Vagina (tissue), 2 donors: ENCODE data around the gene BMPR1A. TPM values are rescaled to one million over a fixed set of nuclear protein-coding genes. Genes with fewer than 3 reads are reported as not detected.

ENCODE experiments used
- DNase-seq, 2 donors: peaks; one replicate each; pipeline ENCODE4 v3.0.0-alpha.2; 2017; ENCODE audit errors: extremely low spot score in 2 of 2
- H3K27ac ChIP-seq: fragments of 200-600 bp; sonication (generic); one replicate; pipeline ENCODE4 v1.5.1; 2019
- H3K27me3 ChIP-seq: fragments of 200-600 bp; sonication (generic); one replicate; pipeline ENCODE4 v1.5.1; 2019
- H3K36me3 ChIP-seq, 2 donors: fragments of 200-600 bp; sonication (generic); one replicate each; pipeline ENCODE4 v1.5.1; 2017 to 2019
- H3K4me1 ChIP-seq: fragments of 200-600 bp; sonication (generic); one replicate; pipeline ENCODE4 v1.5.1; 2019
- H3K4me3 ChIP-seq, 2 donors: fragments of 200-600 bp; sonication (generic); 1 replicate in 1 of 2; 2 replicates in 1 of 2; pipeline ENCODE4 v1.5.1; 2016 to 2019
- H3K9me3 ChIP-seq: fragments of 200-600 bp; sonication (generic); one replicate; pipeline ENCODE4 v1.5.1; 2019
- POLR2A ChIP-seq, 2 donors: fragments of 450-650 bp; IDR thresholded peaks; one replicate each; pipeline ENCODE4 v1.6.1; 2017; ENCODE audit warnings: antibody characterized with exemption in 2 of 2, mild to moderate bottlenecking in 2 of 2, moderate library complexity in 2 of 2
- POLR2AphosphoS5 ChIP-seq, 2 donors: sonication (generic); formaldehyde crosslinking; IDR thresholded peaks; one replicate each; pipeline ENCODE4 v1.9.0; 2017; ENCODE audit warnings: antibody characterized with exemption in 2 of 2, mild to moderate bottlenecking in 2 of 2, low read depth in 1 of 2; ENCODE audit not compliant: insufficient read depth in 1 of 2
- intact Hi-C: fragments of 100-400 bp; cut with DNase I; formaldehyde crosslinking; loops from one replicate; pipeline ENCODE4 v1.15.1; 2023
- total RNA-seq: library from RNA; depleted of rRNA; stranded (reverse); fragments of >200 nt; gene quantifications from one replicate; pipeline ENCODE4 v1.2.3, GENCODE V29; 2016
- TF ChIP-seq, protein P1 (sequence below), 3 experiments: fragments of 450-650 bp in 2 of 3; fragments of 200-600 bp in 1 of 3; sonication (generic) in 1 of 3; IDR thresholded peaks; one replicate each; pipeline ENCODE4 v1.5.1; 2017 to 2019; ENCODE audit warnings: antibody characterized with exemption in 3 of 3, mild to moderate bottlenecking in 2 of 3, moderate library complexity in 2 of 3

BMPR1A gene
- total RNA-seq, 1 donor from 2014 or later = 33.1 TPM

DNA sequence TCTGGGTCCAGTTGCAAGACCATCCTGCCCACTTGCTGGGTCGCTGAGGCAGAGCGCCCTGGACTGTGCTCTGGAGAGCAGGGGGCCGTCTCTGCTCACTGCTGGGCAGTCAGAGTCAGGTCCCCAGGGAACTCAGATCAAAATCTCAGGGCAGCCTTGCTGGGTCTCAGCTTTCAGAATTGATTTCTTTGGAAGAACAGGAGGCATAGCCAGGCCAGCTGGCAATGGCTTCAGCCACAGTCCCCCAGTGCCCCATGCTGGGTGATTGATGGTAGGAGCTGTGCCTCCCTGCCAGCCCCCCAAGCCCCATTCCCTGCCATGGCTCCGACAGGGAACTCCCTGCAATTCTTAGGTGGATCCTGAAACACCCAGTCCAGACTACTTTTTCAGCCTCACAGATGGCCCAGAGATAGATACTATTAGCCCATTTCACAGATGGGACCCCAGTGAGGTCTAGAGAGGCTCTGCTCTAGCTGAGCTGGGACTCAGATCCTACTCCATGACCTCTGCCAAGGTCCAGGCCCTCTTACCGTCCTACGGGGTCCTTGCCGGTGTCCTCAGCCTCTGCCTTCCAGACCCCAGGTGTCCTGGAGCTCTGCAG lies 200.5 kb downstream of the BMPR1A start:
- peak overlapping the region; percentile 14 to 35 for H3K4me3 ChIP-seq
- H3K4me1 ChIP-seq = peaks cover 70% of the 10 kb centered on the region
- no peak for TF ChIP-seq POLR2A (IDR thresholded peaks at IDR 0.05)
- TF ChIP-seq POLR2AphosphoS5 (IDR thresholded peaks at IDR 0.05; ENCODE audit: insufficient read depth in 1 of 2, low read depth in 1 of 2) = no peak
- TF ChIP-seq, protein P1, sequence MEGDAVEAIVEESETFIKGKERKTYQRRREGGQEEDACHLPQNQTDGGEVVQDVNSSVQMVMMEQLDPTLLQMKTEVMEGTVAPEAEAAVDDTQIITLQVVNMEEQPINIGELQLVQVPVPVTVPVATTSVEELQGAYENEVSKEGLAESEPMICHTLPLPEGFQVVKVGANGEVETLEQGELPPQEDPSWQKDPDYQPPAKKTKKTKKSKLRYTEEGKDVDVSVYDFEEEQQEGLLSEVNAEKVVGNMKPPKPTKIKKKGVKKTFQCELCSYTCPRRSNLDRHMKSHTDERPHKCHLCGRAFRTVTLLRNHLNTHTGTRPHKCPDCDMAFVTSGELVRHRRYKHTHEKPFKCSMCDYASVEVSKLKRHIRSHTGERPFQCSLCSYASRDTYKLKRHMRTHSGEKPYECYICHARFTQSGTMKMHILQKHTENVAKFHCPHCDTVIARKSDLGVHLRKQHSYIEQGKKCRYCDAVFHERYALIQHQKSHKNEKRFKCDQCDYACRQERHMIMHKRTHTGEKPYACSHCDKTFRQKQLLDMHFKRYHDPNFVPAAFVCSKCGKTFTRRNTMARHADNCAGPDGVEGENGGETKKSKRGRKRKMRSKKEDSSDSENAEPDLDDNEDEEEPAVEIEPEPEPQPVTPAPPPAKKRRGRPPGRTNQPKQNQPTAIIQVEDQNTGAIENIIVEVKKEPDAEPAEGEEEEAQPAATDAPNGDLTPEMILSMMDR (IDR thresholded peaks at IDR 0.05) = no peak
- H3K27me3 ChIP-seq = no peaks in the 10 kb centered on the region
- intact Hi-C loops = no loop called here
- H3K27ac ChIP-seq = peak overlapping the region; percentile 91
- no peak for DNase-seq
- H3K36me3 ChIP-seq = no peaks in the 10 kb centered on the region
- H3K9me3 ChIP-seq = no peaks in the 10 kb centered on the region

GRCh38 chr10:86957471-86958115 lies 201.2 kb downstream of the BMPR1A start, which contains the start of gene MMRN2:
Gene MMRN2 (minus strand): TSS chr10:86957615. CDS start chr10:86957541, 74 bp downstream.
- peak within 1 kb of the TSS; percentile 91 for H3K27ac ChIP-seq
- H3K36me3 ChIP-seq = no peaks in the 10 kb centered on the region
- H3K4me3 ChIP-seq = peak within 1 kb of the TSS; percentile 34 to 35
- intact Hi-C loops = no loop called here
- H3K27me3 ChIP-seq = no peaks in the 10 kb centered on the region
- peak in 1 of 2 donors; percentile 84 for DNase-seq
- H3K4me1 ChIP-seq = peaks cover 70% of the 10 kb centered on the region
- H3K9me3 ChIP-seq = no peaks in the 10 kb centered on the region
- TF ChIP-seq POLR2A (IDR thresholded peaks at IDR 0.05) (no peak), POLR2AphosphoS5 (IDR thresholded peaks at IDR 0.05; ENCODE audit: insufficient read depth in 1 of 2, low read depth in 1 of 2) (peak in 1 of 2 donors; percentile 37)

DNA sequence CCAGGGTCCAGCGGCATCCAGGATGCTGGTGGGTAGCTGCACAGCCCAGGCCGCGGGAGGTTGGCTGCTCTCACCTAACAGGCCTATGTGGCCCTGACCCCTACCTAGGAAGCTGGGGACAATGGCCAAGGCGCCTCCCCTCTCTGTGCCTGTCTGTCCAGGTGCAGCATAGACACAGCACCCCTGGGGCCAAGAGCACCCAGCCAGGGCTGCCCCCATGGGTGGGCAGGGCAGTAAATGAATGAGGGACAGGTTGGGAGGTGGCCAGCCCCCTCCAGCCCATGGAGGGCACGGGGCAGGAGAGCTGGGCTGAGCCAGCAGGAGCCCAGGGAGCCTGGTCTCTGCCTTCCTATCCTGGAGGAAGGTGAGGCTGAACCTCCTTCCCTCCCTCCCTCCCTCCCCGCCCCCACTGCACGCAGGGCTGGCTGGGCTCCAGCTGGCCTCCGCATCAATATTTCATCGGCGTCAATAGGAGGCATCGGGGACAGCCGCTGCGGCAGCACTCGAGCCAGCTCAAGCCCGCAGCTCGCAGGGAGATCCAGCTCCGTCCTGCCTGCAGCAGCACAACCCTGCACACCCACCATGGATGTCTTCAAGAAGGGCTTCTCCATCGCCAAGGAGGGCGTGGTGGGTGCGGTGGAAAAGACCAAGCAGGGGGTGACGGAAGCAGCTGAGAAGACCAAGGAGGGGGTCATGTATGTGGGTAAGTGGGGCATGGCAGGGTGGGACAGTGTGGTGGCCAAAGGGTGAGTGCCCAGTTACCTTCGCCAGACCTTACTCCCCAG lies 201.9 kb downstream of the BMPR1A start, which contains the start of gene SNCG:
TSS of gene SNCG (plus strand) at position 484 of the 785 bp plus-strand sequence. CDS start at position 583, 99 bp downstream.
- Histone ChIP-seq H3K27ac (peak within 1 kb of the TSS; percentile 91), H3K36me3 (no peaks in the 10 kb centered on the region), H3K4me3 (peak within 1 kb of the TSS; percentile 34 to 35), H3K4me1 (peaks cover 70% of the 10 kb centered on the region), H3K27me3 (no peaks in the 10 kb centered on the region), H3K9me3 (no peaks in the 10 kb centered on the region)
- intact Hi-C loops = no loop called here
- DNase-seq = no peak
- TF ChIP-seq POLR2AphosphoS5 (IDR thresholded peaks at IDR 0.05; ENCODE audit: insufficient read depth in 1 of 2, low read depth in 1 of 2) (no peak), POLR2A (IDR thresholded peaks at IDR 0.05) (no peak)
- TF ChIP-seq, protein P1 (IDR thresholded peaks at IDR 0.05) = no peak

- peak overlapping the region; percentile 34 to 35 for H3K4me3 ChIP-seq
- H3K36me3 ChIP-seq = no peaks in the 10 kb centered on the region
- peaks cover 72% of the 10 kb centered on the region for H3K4me1 ChIP-seq
- intact Hi-C loops = no loop called here
- peak in 1 of 2 donors; percentile 89 for DNase-seq
- no peaks in the 10 kb centered on the region for H3K9me3 ChIP-seq
- TF ChIP-seq POLR2AphosphoS5 (IDR thresholded peaks at IDR 0.05; ENCODE audit: insufficient read depth in 1 of 2, low read depth in 1 of 2) (peak; percentile 37 to 62), POLR2A (IDR thresholded peaks at IDR 0.05) (no peak)
- TF ChIP-seq, protein P1 (IDR thresholded peaks at IDR 0.05) = no peak
- peak overlapping the region; percentile 91 for H3K27ac ChIP-seq
- H3K27me3 ChIP-seq = no peaks in the 10 kb centered on the region
Measured at GRCh38 chr10:86958901-86959736, 202.7 kb downstream of the BMPR1A start.

- H3K36me3 ChIP-seq = no peaks in the 10 kb centered on the region
- H3K4me3 ChIP-seq = peak overlapping the region; percentile 34 to 35
- H3K27me3 ChIP-seq = no peaks in the 10 kb centered on the region
- H3K27ac ChIP-seq = peak overlapping the region; percentile 91
- H3K9me3 ChIP-seq = no peaks in the 10 kb centered on the region
- peaks cover 72% of the 10 kb centered on the region for H3K4me1 ChIP-seq
- TF ChIP-seq POLR2A (IDR thresholded peaks at IDR 0.05) = no peak
- TF ChIP-seq, protein P1 (IDR thresholded peaks at IDR 0.05) = no peak
- TF ChIP-seq POLR2AphosphoS5 (IDR thresholded peaks at IDR 0.05; ENCODE audit: insufficient read depth in 1 of 2, low read depth in 1 of 2) = no peak
- intact Hi-C loops = no loop called here
- DNase-seq = no peak
Measured at GRCh38 chr10:86959737-86960002, 203.3 kb downstream of the BMPR1A start.
